HL-60 (cell line): Measurements from ENCODE around the gene FTSJ1.

Experiments used
- DNase-seq, 2 experiments: peaks; one replicate each; pipeline ENCODE4 v3.0.0-alpha.2; 2010 to 2020; ENCODE audit warnings: low read depth in 1 of 2, low spot score in 1 of 2
- H3K27ac ChIP-seq: fragments of 250-450 bp; sonication (Bioruptor Pico); replicated peaks from 2 replicates; pipeline ENCODE4 v1.5.1; 2020; ENCODE audit warnings: mild to moderate bottlenecking, moderate library complexity
- H3K27me3 ChIP-seq: fragments of 250-450 bp; sonication (Bioruptor Pico); 2 replicates; pipeline ENCODE4 v1.5.1; 2021; ENCODE audit warnings: mild to moderate bottlenecking, moderate library complexity; ENCODE audit not compliant: insufficient read depth, poor library complexity, severe bottlenecking
- H3K4me3 ChIP-seq: replicated peaks from 2 replicates; pipeline ENCODE4 v1.5.1; 2011; ENCODE audit warnings: mild to moderate bottlenecking, control low read depth, low read length; ENCODE audit not compliant: insufficient read depth
- GABPA ChIP-seq: IDR thresholded peaks from 2 replicates; pipeline ENCODE4 v1.6.1; 2012; ENCODE audit warnings: low read depth
- POLR2AphosphoS5 ChIP-seq: IDR thresholded peaks from 2 replicates; pipeline ENCODE4 v1.6.1; 2012; ENCODE audit warnings: low read depth
- SPI1 ChIP-seq: IDR thresholded peaks from 2 replicates; pipeline ENCODE4 v1.6.1; 2012; ENCODE audit warnings: low read depth, mild to moderate bottlenecking, borderline replicate concordance
- TF ChIP-seq, protein P1 (sequence below): IDR thresholded peaks from 2 replicates; pipeline ENCODE4 v1.6.1; 2012; ENCODE audit warnings: low read depth; ENCODE audit not compliant: insufficient replicate concordance
- TF ChIP-seq, protein P2 (sequence below): IDR thresholded peaks from one replicate; pipeline ENCODE4 v1.5.1; 2011; ENCODE audit warnings: low read length, control low read depth, inconsistent platforms; ENCODE audit not compliant: insufficient read depth

FTSJ1 gene

GRCh38 chrX:48465336-48465933, 10.6 kb upstream of the FTSJ1 start:
- TF ChIP-seq SPI1 (no peak), GABPA (no peak), POLR2AphosphoS5 (no peak)
- TF ChIP-seq, protein P1, sequence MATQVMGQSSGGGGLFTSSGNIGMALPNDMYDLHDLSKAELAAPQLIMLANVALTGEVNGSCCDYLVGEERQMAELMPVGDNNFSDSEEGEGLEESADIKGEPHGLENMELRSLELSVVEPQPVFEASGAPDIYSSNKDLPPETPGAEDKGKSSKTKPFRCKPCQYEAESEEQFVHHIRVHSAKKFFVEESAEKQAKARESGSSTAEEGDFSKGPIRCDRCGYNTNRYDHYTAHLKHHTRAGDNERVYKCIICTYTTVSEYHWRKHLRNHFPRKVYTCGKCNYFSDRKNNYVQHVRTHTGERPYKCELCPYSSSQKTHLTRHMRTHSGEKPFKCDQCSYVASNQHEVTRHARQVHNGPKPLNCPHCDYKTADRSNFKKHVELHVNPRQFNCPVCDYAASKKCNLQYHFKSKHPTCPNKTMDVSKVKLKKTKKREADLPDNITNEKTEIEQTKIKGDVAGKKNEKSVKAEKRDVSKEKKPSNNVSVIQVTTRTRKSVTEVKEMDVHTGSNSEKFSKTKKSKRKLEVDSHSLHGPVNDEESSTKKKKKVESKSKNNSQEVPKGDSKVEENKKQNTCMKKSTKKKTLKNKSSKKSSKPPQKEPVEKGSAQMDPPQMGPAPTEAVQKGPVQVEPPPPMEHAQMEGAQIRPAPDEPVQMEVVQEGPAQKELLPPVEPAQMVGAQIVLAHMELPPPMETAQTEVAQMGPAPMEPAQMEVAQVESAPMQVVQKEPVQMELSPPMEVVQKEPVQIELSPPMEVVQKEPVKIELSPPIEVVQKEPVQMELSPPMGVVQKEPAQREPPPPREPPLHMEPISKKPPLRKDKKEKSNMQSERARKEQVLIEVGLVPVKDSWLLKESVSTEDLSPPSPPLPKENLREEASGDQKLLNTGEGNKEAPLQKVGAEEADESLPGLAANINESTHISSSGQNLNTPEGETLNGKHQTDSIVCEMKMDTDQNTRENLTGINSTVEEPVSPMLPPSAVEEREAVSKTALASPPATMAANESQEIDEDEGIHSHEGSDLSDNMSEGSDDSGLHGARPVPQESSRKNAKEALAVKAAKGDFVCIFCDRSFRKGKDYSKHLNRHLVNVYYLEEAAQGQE: no peak
- TF ChIP-seq, protein P2, sequence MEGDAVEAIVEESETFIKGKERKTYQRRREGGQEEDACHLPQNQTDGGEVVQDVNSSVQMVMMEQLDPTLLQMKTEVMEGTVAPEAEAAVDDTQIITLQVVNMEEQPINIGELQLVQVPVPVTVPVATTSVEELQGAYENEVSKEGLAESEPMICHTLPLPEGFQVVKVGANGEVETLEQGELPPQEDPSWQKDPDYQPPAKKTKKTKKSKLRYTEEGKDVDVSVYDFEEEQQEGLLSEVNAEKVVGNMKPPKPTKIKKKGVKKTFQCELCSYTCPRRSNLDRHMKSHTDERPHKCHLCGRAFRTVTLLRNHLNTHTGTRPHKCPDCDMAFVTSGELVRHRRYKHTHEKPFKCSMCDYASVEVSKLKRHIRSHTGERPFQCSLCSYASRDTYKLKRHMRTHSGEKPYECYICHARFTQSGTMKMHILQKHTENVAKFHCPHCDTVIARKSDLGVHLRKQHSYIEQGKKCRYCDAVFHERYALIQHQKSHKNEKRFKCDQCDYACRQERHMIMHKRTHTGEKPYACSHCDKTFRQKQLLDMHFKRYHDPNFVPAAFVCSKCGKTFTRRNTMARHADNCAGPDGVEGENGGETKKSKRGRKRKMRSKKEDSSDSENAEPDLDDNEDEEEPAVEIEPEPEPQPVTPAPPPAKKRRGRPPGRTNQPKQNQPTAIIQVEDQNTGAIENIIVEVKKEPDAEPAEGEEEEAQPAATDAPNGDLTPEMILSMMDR: no peak
- Histone ChIP-seq H3K4me3 (no peak overlapping the region), H3K27ac (no peak overlapping the region), H3K27me3 (no peaks in the 10 kb centered on the region)
- no peak for DNase-seq

DNA sequence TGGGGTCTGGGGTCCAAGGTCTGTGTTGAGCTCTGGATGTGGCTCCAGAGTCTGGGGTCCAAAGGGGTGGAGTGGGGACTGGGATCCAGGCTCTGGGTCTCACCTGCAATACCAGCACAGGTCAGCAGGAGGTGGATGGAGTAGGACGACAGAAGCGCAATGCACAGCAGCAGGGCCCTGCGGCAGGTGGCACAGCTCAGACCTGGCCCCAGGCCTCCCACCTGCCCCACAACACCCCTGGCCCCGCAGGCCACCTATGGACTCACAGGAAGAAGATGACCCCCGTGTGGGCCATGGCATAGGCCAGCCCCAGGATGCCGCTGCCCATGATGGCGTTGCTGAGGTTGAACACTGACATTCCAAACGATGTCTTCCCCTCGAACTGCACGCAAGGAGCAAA, 9.3 kb upstream of the FTSJ1 start:
- TF ChIP-seq, protein P2: peak; percentile 8
- TF ChIP-seq, protein P1: no peak
- no peak for TF ChIP-seq POLR2AphosphoS5
- TF ChIP-seq SPI1: no peak
- TF ChIP-seq GABPA: no peak
- peak in 1 of 2 experiments; percentile 19 for DNase-seq
- Histone ChIP-seq H3K4me3 (no peak overlapping the region), H3K27me3 (no peaks in the 10 kb centered on the region), H3K27ac (no peak overlapping the region)

DNA sequence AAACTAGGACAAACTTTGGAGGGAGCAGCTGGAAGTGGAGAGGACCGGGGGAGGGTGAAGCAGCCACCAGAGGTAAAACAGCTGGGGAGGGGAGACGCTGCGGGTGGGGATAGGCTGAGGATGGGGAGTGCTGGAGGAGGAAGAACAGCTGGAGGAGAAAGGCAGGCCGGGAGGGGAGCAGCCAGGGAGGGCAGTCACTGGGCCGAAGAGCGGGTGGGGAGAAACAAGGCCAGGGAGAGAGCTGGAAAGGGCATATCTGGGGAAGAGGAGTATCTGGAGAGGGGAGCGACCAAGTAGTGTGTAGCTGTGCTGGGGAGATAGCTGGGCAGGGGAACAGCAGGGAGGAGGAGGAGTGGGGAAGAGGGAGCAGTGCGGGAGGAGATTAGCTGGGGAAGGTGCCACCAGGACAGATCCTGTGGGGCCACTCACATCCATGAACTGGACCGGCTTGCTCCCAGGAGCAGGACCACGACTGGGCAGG, 8.7 kb upstream of the FTSJ1 start:
- TF ChIP-seq, protein P1: no peak
- TF ChIP-seq SPI1 (no peak), GABPA (no peak), POLR2AphosphoS5 (no peak)
- TF ChIP-seq, protein P2: no peak
- Histone ChIP-seq H3K4me3 (peak overlapping the region; percentile 67), H3K27me3 (no peaks in the 10 kb centered on the region), H3K27ac (peak overlapping the region; percentile 79)
- DNase-seq: no peak
